Esophagus muscularis mucosa (tissue), 4 donors: ENCODE measurements around the gene MYH15.

ENCODE experiments used
- CTCF ChIP-seq, 3 experiments: fragments of 200-600 bp in 2 of 3; fragments of 450-650 bp in 1 of 3; sonication (generic) in 2 of 3; IDR thresholded peaks; one replicate each; pipeline ENCODE4 v1.5.1; 2017 to 2019; ENCODE audit warnings: antibody characterized with exemption in 3 of 3, mild to moderate bottlenecking in 2 of 3, moderate library complexity in 1 of 3
- EP300 ChIP-seq: sonication (generic); formaldehyde crosslinking; IDR thresholded peaks from one replicate; pipeline ENCODE4 v1.6.1; 2017; ENCODE audit warnings: antibody characterized with exemption
- POLR2A ChIP-seq: fragments of 450-650 bp; IDR thresholded peaks from one replicate; pipeline ENCODE4 v1.6.1; 2017; ENCODE audit warnings: antibody characterized with exemption, moderate library complexity, mild to moderate bottlenecking, low read depth
- POLR2AphosphoS5 ChIP-seq, 2 donors: sonication (generic); formaldehyde crosslinking; IDR thresholded peaks; one replicate each; pipeline ENCODE4 v1.6.1; 2017; ENCODE audit warnings: antibody characterized with exemption in 2 of 2

GRCh38 chr3:108479224-108479623, 31.2 kb downstream of the MYH15 start:
- TF ChIP-seq CTCF (IDR thresholded peaks at IDR 0.05) (no peak), POLR2AphosphoS5 (IDR thresholded peaks at IDR 0.05) (no peak), POLR2A (no peak), EP300 (no peak)
